Cardiac muscle cell (in vitro differentiated cells and primary cell): Measurements from ENCODE around the gene TMEM135. TPM values are rescaled to one million over a fixed set of nuclear protein-coding genes. Genes with fewer than 3 reads are reported as not detected.

Source experiments
- DNase-seq, 2 donors: peaks; one replicate each; pipeline versions ENCODE4 v3.0.0 to v3.0.0-alpha.2; 2010 to 2017; ENCODE audit warnings: low read depth in 1 of 2, low spot score in 1 of 2
- H3K27ac ChIP-seq: fragments of 200-600 bp; sonication (generic); 2 replicates; pipeline ENCODE4 v1.5.1; 2016
- H3K27me3 ChIP-seq: fragments of 200-600 bp; sonication (generic); 2 replicates; pipeline ENCODE4 v1.6.0; 2016; ENCODE audit warnings: control low read depth
- H3K36me3 ChIP-seq: fragments of 200-600 bp; sonication (generic); 2 replicates; pipeline ENCODE4 v1.5.1; 2016; ENCODE audit warnings: control low read depth
- H3K4me1 ChIP-seq: fragments of 200-600 bp; sonication (generic); 2 replicates; pipeline ENCODE4 v1.8.1; 2017; ENCODE audit warnings: low read depth, mild to moderate bottlenecking, mixed run types
- H3K4me3 ChIP-seq: fragments of 200-600 bp; sonication (generic); 2 replicates; pipeline ENCODE4 v1.5.1; 2016; ENCODE audit warnings: mild to moderate bottlenecking
- H3K9me3 ChIP-seq: fragments of 200-600 bp; sonication (generic); 2 replicates; pipeline ENCODE4 v1.5.1; 2017; ENCODE audit warnings: low read depth, mild to moderate bottlenecking, control low read depth
- CTCF ChIP-seq: IDR thresholded peaks from 2 replicates; pipeline ENCODE4 v1.5.1; 2012; ENCODE audit warnings: low read depth, mild to moderate bottlenecking, low read length
- polyA plus RNA-seq: library from polyadenylated mRNA; unstranded; fragments of >200 nt; fragmentation: Nextera tagmentation; extraction: Ambion mirVana; gene quantifications from 2 replicates; pipeline ENCODE4 v1.2.1, GENCODE V29; 2016
- total RNA-seq: library from RNA; depleted of rRNA; stranded (reverse); fragments of >200 nt; gene quantifications from 2 replicates; pipeline ENCODE4 v1.2.3, GENCODE V29; 2016

The TMEM135 gene
- total and polyA plus RNA-seq, 2 experiments from 2014 or later: 25.2 to 28.8 TPM

GRCh38 chr11:87296627-87297026, 258.9 kb downstream of the TMEM135 start:
- no peak for TF ChIP-seq CTCF
- no peak overlapping the region for H3K27ac ChIP-seq
- peaks cover 45% of the 10 kb centered on the region for H3K4me1 ChIP-seq
- H3K36me3 ChIP-seq: no peaks in the 10 kb centered on the region
- no peaks in the 10 kb centered on the region for H3K27me3 ChIP-seq
- DNase-seq: no peak
- no peak overlapping the region for H3K4me3 ChIP-seq
- H3K9me3 ChIP-seq: no peaks in the 10 kb centered on the region

- Histone ChIP-seq H3K9me3 (no peaks in the 10 kb centered on the region), H3K36me3 (no peaks in the 10 kb centered on the region), H3K27me3 (no peaks in the 10 kb centered on the region), H3K27ac (no peak overlapping the region), H3K4me3 (no peak overlapping the region), H3K4me1 (peaks cover 56% of the 10 kb centered on the region)
- TF ChIP-seq CTCF: no peak
- DNase-seq: no peak
Measured at GRCh38 chr11:87298155-87298554, 260.4 kb downstream of the TMEM135 start.

- Histone ChIP-seq H3K9me3 (no peaks in the 10 kb centered on the region), H3K4me3 (no peak overlapping the region), H3K36me3 (no peaks in the 10 kb centered on the region), H3K27me3 (no peaks in the 10 kb centered on the region), H3K27ac (peak overlapping the region; percentile 73), H3K4me1 (peaks cover 56% of the 10 kb centered on the region)
- DNase-seq: no peak
- no peak for TF ChIP-seq CTCF
Measured at GRCh38 chr11:87299041-87299481, 261.3 kb downstream of the TMEM135 start.

GRCh38 chr11:87300640-87301380, 263.1 kb downstream of the TMEM135 start:
- Histone ChIP-seq H3K27me3 (no peaks in the 10 kb centered on the region), H3K36me3 (no peaks in the 10 kb centered on the region), H3K4me3 (no peak overlapping the region), H3K4me1 (peaks cover 55% of the 10 kb centered on the region), H3K27ac (peak overlapping the region; percentile 73), H3K9me3 (no peaks in the 10 kb centered on the region)
- no peak for DNase-seq
- no peak for TF ChIP-seq CTCF

- TF ChIP-seq CTCF: no peak
- H3K9me3 ChIP-seq: no peaks in the 10 kb centered on the region
- H3K4me3 ChIP-seq: no peak overlapping the region
- no peaks in the 10 kb centered on the region for H3K27me3 ChIP-seq
- DNase-seq: no peak
- no peak overlapping the region for H3K27ac ChIP-seq
- no peaks in the 10 kb centered on the region for H3K36me3 ChIP-seq
- peaks cover 57% of the 10 kb centered on the region for H3K4me1 ChIP-seq
Measured at GRCh38 chr11:87301785-87302540, 264.2 kb downstream of the TMEM135 start.
